ENCODE data around the gene TMEM150C.

The TMEM150C gene

DNA sequence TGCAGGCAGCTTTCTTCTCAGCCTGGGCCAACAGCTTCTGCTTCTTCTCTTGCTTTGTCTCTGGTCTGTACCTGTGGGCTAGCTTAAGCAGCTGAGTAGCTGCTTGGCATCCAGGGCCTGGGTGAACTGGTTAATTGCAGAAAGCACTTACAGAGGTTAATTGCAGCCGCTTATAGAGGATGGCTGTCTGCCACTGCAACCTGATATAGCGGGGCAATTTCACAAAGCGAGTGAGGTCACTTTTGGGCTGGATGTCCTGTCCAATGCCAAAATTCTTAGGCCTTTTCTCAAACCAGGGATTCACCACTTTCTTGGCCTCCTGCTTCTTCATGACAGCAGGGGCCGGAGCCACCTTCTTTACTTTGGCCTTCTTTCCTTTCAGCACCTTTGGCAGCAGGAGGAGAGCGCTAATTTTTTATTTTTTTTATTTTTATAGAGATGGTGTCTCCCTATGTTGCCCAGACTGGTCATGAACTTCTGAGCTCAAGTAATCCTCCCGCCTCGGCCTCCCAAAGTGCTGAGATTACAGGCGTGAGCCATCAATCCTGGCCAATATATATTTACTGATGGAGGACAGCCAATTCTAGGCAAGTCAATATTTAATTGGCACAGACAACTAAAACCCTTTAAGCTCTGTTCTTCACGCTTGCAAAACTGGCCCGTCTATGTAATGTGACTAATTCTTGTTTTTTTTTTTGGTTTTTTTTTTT is 70.4 kb downstream of the TMEM150C start:
- H3K9me3 ChIP-seq (ENCODE audit: control extremely low read depth in 1 of 5, control insufficient read depth in 4 of 5, insufficient read depth in 2 of 5, low read depth in 1 of 5, low read length in 4 of 5): no peaks in the 10 kb centered on the region
- H3K27ac ChIP-seq (ENCODE audit: insufficient read depth in 1 of 2, low read depth in 1 of 2, low read length in 2 of 2, poor library complexity in 1 of 2, severe bottlenecking in 2 of 2): no peak overlapping the region
- no peak overlapping the region for H3K4me3 ChIP-seq (ENCODE audit: control insufficient read depth in 1 of 7, extremely low read depth in 1 of 7, insufficient read depth in 4 of 7, low read depth in 2 of 7, low read length in 6 of 7)
- H3K4me1 ChIP-seq (ENCODE audit: control extremely low read depth in 1 of 4, control insufficient read depth in 4 of 4, insufficient read depth in 4 of 4, low read length in 3 of 4): peaks cover 0 to 8% (median 0%) of the 10 kb centered on the region in 4 experiments
- CTCF ChIA-PET: interaction anchor here (1.4 kb wide), 1 partner anchor 231 kb away, joined by 3 read pairs; no protein-coding TSS in a partner anchor
- 97% methylated on average over 5 of the region's 10 CpGs for WGBS (ENCODE audit: insufficient coverage)
- POLR2A ChIA-PET: interaction anchor here (1.1 kb wide), 1 partner anchor 132 kb away, joined by 4 read pairs; no protein-coding TSS in a partner anchor
- DNase-seq: no peak
- H3K27me3 ChIP-seq (replicated peaks in 2 of 5; ENCODE audit: control insufficient read depth in 4 of 5, insufficient read depth in 5 of 5, low read length in 4 of 5): no peaks in the 10 kb centered on the region
- H3K36me3 ChIP-seq (ENCODE audit: control insufficient read depth in 4 of 4, insufficient read depth in 4 of 4, low read length in 3 of 4): peaks cover 0 to 7% (median 2%) of the 10 kb centered on the region in 4 experiments

DNA sequence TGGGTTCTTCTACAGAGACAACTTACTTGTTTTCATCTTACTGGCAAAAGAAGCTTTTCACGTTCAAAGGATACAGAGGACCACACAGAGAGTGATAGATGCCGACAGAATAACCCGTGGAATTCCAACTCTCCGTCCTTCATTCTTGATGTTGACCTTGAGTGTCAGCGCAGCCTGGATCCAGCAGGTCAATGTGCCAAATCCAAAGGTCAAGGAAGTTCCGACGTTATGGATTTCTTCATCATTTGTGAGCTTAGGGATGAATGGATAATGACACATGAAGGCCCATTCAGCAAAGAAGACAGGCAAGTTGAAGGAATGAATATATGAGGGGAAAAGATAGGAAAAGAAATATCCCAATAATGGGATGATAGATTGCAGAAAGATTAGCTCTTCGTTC is 71.8 kb downstream of the TMEM150C start:
- H3K36me3 ChIP-seq (ENCODE audit: control insufficient read depth in 4 of 4, insufficient read depth in 4 of 4, low read length in 3 of 4): peaks cover 0 to 4% (median 0%) of the 10 kb centered on the region in 4 experiments
- whole genome bisulfite sequencing (ENCODE audit: insufficient coverage): 98% methylated on average over 7 of the region's 8 CpGs
- ChIA-PET POLR2A (no interaction called here), CTCF (interaction anchor here (1.4 to 1.5 kb wide), 2 partner anchors 70 to 232 kb away, joined by 3 read pairs; no protein-coding TSS in a partner anchor)
- H3K27me3 ChIP-seq (replicated peaks in 2 of 5; ENCODE audit: control insufficient read depth in 4 of 5, insufficient read depth in 5 of 5, low read length in 4 of 5): no peaks in the 10 kb centered on the region
- H3K4me3 ChIP-seq (ENCODE audit: control insufficient read depth in 1 of 7, extremely low read depth in 1 of 7, insufficient read depth in 4 of 7, low read depth in 2 of 7, low read length in 6 of 7): no peak overlapping the region
- no peaks in the 10 kb centered on the region for H3K9me3 ChIP-seq (ENCODE audit: control extremely low read depth in 1 of 5, control insufficient read depth in 4 of 5, insufficient read depth in 2 of 5, low read depth in 1 of 5, low read length in 4 of 5)
- no peak for DNase-seq
- H3K27ac ChIP-seq (ENCODE audit: insufficient read depth in 1 of 2, low read depth in 1 of 2, low read length in 2 of 2, poor library complexity in 1 of 2, severe bottlenecking in 2 of 2): no peak overlapping the region
- peaks cover 0 to 8% (median 0%) of the 10 kb centered on the region in 4 experiments for H3K4me1 ChIP-seq (ENCODE audit: control extremely low read depth in 1 of 4, control insufficient read depth in 4 of 4, insufficient read depth in 4 of 4, low read length in 3 of 4)

DNA sequence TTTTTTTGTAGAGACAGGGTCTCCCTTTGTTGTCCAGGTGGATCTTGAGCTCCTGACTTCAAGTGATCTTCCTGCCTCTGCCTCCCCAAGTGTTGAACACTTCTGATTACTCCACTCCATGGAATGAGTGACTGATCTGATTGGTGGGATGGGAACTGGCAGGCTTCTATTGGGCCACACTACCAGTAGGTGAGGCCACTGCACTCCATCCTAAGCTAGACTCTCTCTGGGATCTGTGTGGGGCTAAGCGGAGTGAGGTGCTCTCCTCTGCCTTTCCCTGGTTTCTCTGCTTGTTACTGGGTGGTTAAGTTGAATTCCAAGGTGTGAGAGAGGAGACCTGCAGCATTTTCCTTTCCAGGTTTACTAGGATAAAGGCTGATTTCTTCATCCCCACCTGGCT is 72.7 kb downstream of the TMEM150C start:
- peaks cover 0 to 4% (median under 1%) of the 10 kb centered on the region in 4 experiments for H3K36me3 ChIP-seq (ENCODE audit: control insufficient read depth in 4 of 4, insufficient read depth in 4 of 4, low read length in 3 of 4)
- ChIA-PET POLR2A (no interaction called here), CTCF (interaction anchor here (1.5 kb wide), 1 partner anchor 71 kb away, joined by 3 read pairs; no protein-coding TSS in a partner anchor)
- no peaks in the 10 kb centered on the region for H3K27me3 ChIP-seq (replicated peaks in 2 of 5; ENCODE audit: control insufficient read depth in 4 of 5, insufficient read depth in 5 of 5, low read length in 4 of 5)
- WGBS (ENCODE audit: insufficient coverage): no CpG with 5 or more reads among the region's 1 CpG
- H3K4me1 ChIP-seq (ENCODE audit: control extremely low read depth in 1 of 4, control insufficient read depth in 4 of 4, insufficient read depth in 4 of 4, low read length in 3 of 4): peaks cover 0 to 5% (median 0%) of the 10 kb centered on the region in 4 experiments
- H3K9me3 ChIP-seq (ENCODE audit: control extremely low read depth in 1 of 5, control insufficient read depth in 4 of 5, insufficient read depth in 2 of 5, low read depth in 1 of 5, low read length in 4 of 5): no peaks in the 10 kb centered on the region
- H3K27ac ChIP-seq (ENCODE audit: insufficient read depth in 1 of 2, low read depth in 1 of 2, low read length in 2 of 2, poor library complexity in 1 of 2, severe bottlenecking in 2 of 2): no peak overlapping the region
- no peak for DNase-seq
- no peak overlapping the region for H3K4me3 ChIP-seq (ENCODE audit: control insufficient read depth in 1 of 7, extremely low read depth in 1 of 7, insufficient read depth in 4 of 7, low read depth in 2 of 7, low read length in 6 of 7)

DNA sequence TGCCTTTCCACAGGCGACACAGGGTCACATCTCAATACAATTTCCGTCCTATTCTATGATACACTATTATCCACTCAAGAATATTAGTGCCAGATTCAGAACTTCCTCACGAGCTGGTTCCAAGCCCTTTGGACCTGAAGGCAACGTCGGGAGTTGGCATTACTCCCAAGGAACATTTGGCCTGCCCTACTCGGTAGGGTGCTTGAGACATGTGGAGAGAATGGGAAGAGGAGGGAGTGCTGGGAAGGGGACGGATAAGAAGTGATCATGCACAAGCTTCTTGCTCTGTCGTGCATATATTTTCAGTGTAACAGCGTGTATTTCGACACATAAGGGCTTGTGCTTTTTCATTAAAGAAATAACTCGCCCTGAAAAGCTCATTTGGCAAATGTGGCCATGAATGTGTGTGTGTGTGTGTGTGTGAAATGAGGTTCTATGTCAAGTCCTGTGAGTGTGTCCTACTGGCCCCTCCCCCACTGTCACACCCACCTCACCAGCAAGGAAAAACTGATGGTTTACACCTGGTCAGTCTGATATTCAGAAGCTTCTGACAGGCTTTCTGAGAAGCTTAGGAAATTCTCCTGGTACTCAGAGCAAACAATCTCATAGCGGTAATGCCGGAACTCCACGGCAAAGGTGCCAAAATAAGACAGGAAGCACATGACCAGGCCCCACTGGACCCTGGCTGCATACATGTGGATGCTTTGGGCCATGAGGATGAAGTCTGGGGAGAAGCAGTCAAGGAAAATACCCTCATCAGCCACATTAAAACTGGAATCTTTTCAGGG is 76.6 kb downstream of the TMEM150C start:
- Histone ChIP-seq H3K4me3 (ENCODE audit: control insufficient read depth in 1 of 7, extremely low read depth in 1 of 7, insufficient read depth in 4 of 7, low read depth in 2 of 7, low read length in 6 of 7) (no peak overlapping the region), H3K27ac (ENCODE audit: insufficient read depth in 1 of 2, low read depth in 1 of 2, low read length in 2 of 2, poor library complexity in 1 of 2, severe bottlenecking in 2 of 2) (no peak overlapping the region), H3K27me3 (replicated peaks in 2 of 5; ENCODE audit: control insufficient read depth in 4 of 5, insufficient read depth in 5 of 5, low read length in 4 of 5) (no peaks in the 10 kb centered on the region), H3K9me3 (ENCODE audit: control extremely low read depth in 1 of 5, control insufficient read depth in 4 of 5, insufficient read depth in 2 of 5, low read depth in 1 of 5, low read length in 4 of 5) (no peaks in the 10 kb centered on the region), H3K36me3 (ENCODE audit: control insufficient read depth in 4 of 4, insufficient read depth in 4 of 4, low read length in 3 of 4) (peaks cover 0 to 4% (median under 1%) of the 10 kb centered on the region in 4 experiments), H3K4me1 (ENCODE audit: control extremely low read depth in 1 of 4, control insufficient read depth in 4 of 4, insufficient read depth in 4 of 4, low read length in 3 of 4) (no peaks in the 10 kb centered on the region)
- no peak for DNase-seq
- POLR2A ChIA-PET: no interaction called here
- CTCF ChIA-PET: interaction anchor here (0.6 to 1.4 kb wide), 3 partner anchors 10 to 358 kb away, joined by 3 to 4 read pairs (median 4); no protein-coding TSS in a partner anchor
- WGBS (ENCODE audit: insufficient coverage): 92% methylated on average over 11 of the region's 14 CpGs

DNA sequence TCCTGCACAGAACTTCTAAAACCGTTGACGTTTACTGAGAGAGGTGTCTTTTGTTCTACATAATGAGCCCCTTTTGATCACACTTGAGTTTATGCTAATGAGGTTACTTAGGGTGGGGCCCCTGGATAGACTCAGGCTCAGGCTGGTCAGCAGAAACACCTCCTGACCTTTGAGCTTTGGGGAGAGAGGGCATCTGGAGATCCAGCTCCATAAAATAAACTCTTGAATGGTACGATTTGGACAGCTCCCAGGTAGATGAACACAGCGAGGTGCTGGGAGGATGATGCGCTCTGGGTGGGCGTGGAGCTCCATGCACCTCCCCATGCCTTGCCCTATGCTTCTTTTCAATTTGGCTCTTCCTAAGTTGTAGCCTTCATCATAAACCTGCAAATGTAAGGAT is 79.4 kb downstream of the TMEM150C start:
- 96% methylated on average over 6 of the region's 6 CpGs for WGBS (ENCODE audit: insufficient coverage)
- Histone ChIP-seq H3K4me1 (ENCODE audit: control extremely low read depth in 1 of 4, control insufficient read depth in 4 of 4, insufficient read depth in 4 of 4, low read length in 3 of 4) (no peaks in the 10 kb centered on the region), H3K27ac (ENCODE audit: insufficient read depth in 1 of 2, low read depth in 1 of 2, low read length in 2 of 2, poor library complexity in 1 of 2, severe bottlenecking in 2 of 2) (no peak overlapping the region), H3K4me3 (ENCODE audit: control insufficient read depth in 1 of 7, extremely low read depth in 1 of 7, insufficient read depth in 4 of 7, low read depth in 2 of 7, low read length in 6 of 7) (no peak overlapping the region), H3K36me3 (ENCODE audit: control insufficient read depth in 4 of 4, insufficient read depth in 4 of 4, low read length in 3 of 4) (peaks cover 0 to 3% (median under 1%) of the 10 kb centered on the region in 4 experiments), H3K27me3 (replicated peaks in 2 of 5; ENCODE audit: control insufficient read depth in 4 of 5, insufficient read depth in 5 of 5, low read length in 4 of 5) (no peaks in the 10 kb centered on the region), H3K9me3 (ENCODE audit: control extremely low read depth in 1 of 5, control insufficient read depth in 4 of 5, insufficient read depth in 2 of 5, low read depth in 1 of 5, low read length in 4 of 5) (no peaks in the 10 kb centered on the region)
- CTCF ChIA-PET: no interaction called here
- POLR2A ChIA-PET: no interaction called here
- DNase-seq: no peak

DNA sequence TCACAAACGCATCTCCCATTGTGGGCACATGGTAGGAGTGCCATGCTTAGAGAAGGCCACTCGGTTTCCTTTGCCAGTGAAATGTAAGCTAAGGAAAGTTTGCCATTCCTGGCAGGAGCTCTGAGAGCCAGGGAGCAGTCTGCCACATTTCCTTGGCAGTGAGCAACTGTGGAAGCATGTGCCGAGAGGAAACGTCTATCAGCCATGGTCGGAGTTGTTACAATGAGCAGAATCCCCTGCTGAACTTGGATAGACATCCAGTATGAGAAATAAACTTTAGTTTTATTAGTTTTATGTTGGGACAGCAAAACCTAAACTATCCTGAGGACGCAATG is 80.3 kb downstream of the TMEM150C start:
- Histone ChIP-seq H3K9me3 (ENCODE audit: control extremely low read depth in 1 of 5, control insufficient read depth in 4 of 5, insufficient read depth in 2 of 5, low read depth in 1 of 5, low read length in 4 of 5) (no peaks in the 10 kb centered on the region), H3K27ac (ENCODE audit: insufficient read depth in 1 of 2, low read depth in 1 of 2, low read length in 2 of 2, poor library complexity in 1 of 2, severe bottlenecking in 2 of 2) (no peak overlapping the region), H3K4me3 (ENCODE audit: control insufficient read depth in 1 of 7, extremely low read depth in 1 of 7, insufficient read depth in 4 of 7, low read depth in 2 of 7, low read length in 6 of 7) (no peak overlapping the region), H3K27me3 (replicated peaks in 2 of 5; ENCODE audit: control insufficient read depth in 4 of 5, insufficient read depth in 5 of 5, low read length in 4 of 5) (no peaks in the 10 kb centered on the region), H3K4me1 (ENCODE audit: control extremely low read depth in 1 of 4, control insufficient read depth in 4 of 4, insufficient read depth in 4 of 4, low read length in 3 of 4) (no peaks in the 10 kb centered on the region), H3K36me3 (ENCODE audit: control insufficient read depth in 4 of 4, insufficient read depth in 4 of 4, low read length in 3 of 4) (peaks cover 0 to 2% (median 0%) of the 10 kb centered on the region in 4 experiments)
- ChIA-PET CTCF (no interaction called here), POLR2A (no interaction called here)
- WGBS (ENCODE audit: insufficient coverage): 100% methylated on average over 5 of the region's 6 CpGs
- DNase-seq: no peak

Measured in common myeloid progenitor, CD34-positive (primary cell).